ENCODE measurements around the gene C11orf24.
"Not testable (repeated sequence)": the region's sequence is repeated elsewhere in the genome, so short reads cannot be mapped to it uniquely, and the experiment has no call there.

Gene C11orf24

GRCh38 chr11:68258363-68258765, 13.4 kb downstream of the C11orf24 start:
- no peak for DNase-seq (ENCODE audit: extremely low read depth, low read depth)
- H3K4me3 ChIP-seq (replicated peaks; ENCODE audit: low read depth, low read length): no peak overlapping the region
- TF ChIP-seq CTCF (IDR thresholded peaks at IDR 0.05; ENCODE audit: low read depth, low read length, missing control alignments): no peak

GRCh38 chr11:68257477-68258362, 14.1 kb downstream of the C11orf24 start:
- peak; percentile 80 for DNase-seq (ENCODE audit: extremely low read depth, low read depth)
- peak; percentile 82 for TF ChIP-seq CTCF (IDR thresholded peaks at IDR 0.05; ENCODE audit: low read depth, low read length, missing control alignments)
- no peak overlapping the region for H3K4me3 ChIP-seq (replicated peaks; ENCODE audit: low read depth, low read length)

GRCh38 chr11:68256331-68256741, 15.4 kb downstream of the C11orf24 start:
- TF ChIP-seq CTCF (IDR thresholded peaks at IDR 0.05; ENCODE audit: low read depth, low read length, missing control alignments): no peak
- DNase-seq (ENCODE audit: extremely low read depth, low read depth): no peak
- no peak overlapping the region for H3K4me3 ChIP-seq (replicated peaks; ENCODE audit: low read depth, low read length)

- H3K4me3 ChIP-seq (replicated peaks; ENCODE audit: low read depth, low read length): no peak overlapping the region
- TF ChIP-seq CTCF (IDR thresholded peaks at IDR 0.05; ENCODE audit: low read depth, low read length, missing control alignments): no peak
- DNase-seq (ENCODE audit: extremely low read depth, low read depth): no peak
Observed at GRCh38 chr11:68255526-68255925, 16.2 kb downstream of the C11orf24 start.

- TF ChIP-seq CTCF (IDR thresholded peaks at IDR 0.05; ENCODE audit: low read depth, low read length, missing control alignments): no peak
- DNase-seq (ENCODE audit: extremely low read depth, low read depth): no peak
- no peak overlapping the region for H3K4me3 ChIP-seq (replicated peaks; ENCODE audit: low read depth, low read length)
Observed at GRCh38 chr11:68254421-68254820, 17.4 kb downstream of the C11orf24 start.

GRCh38 chr11:68251765-68252164, 20.0 kb downstream of the C11orf24 start:
- no peak for TF ChIP-seq CTCF (IDR thresholded peaks at IDR 0.05; ENCODE audit: low read depth, low read length, missing control alignments)
- no peak for DNase-seq (ENCODE audit: extremely low read depth, low read depth)
- H3K4me3 ChIP-seq (replicated peaks; ENCODE audit: low read depth, low read length): no peak overlapping the region

- H3K4me3 ChIP-seq (replicated peaks; ENCODE audit: low read depth, low read length); DNase-seq (ENCODE audit: extremely low read depth, low read depth): not testable (repeated sequence)
Observed at GRCh38 chr11:68244912-68245311, 26.9 kb downstream of the C11orf24 start.

GRCh38 chr11:68243847-68244246, 27.9 kb downstream of the C11orf24 start:
- H3K4me3 ChIP-seq (replicated peaks; ENCODE audit: low read depth, low read length); DNase-seq (ENCODE audit: extremely low read depth, low read depth): not testable (repeated sequence)
